Stomach (tissue), 4 donors: ENCODE results near the gene AGBL4.

Source experiments
- EP300 ChIP-seq: sonication (generic); formaldehyde crosslinking; IDR thresholded peaks from one replicate; pipeline ENCODE4 v1.6.1; 2017; ENCODE audit warnings: antibody characterized with exemption
- POLR2A ChIP-seq, 4 donors: fragments of 450-650 bp; IDR thresholded peaks; one replicate each; pipeline ENCODE4 v1.6.1; 2016; ENCODE audit warnings: antibody characterized with exemption in 4 of 4, control low read depth in 2 of 4, mild to moderate bottlenecking in 1 of 4, moderate library complexity in 1 of 4
- POLR2AphosphoS5 ChIP-seq, 3 donors: sonication (generic); formaldehyde crosslinking; IDR thresholded peaks; one replicate each; pipeline ENCODE4 v1.6.1; 2016; ENCODE audit warnings: antibody characterized with exemption in 3 of 3
- TF ChIP-seq, protein P1 (sequence below), 7 experiments: fragments of 450-650 bp in 4 of 7; fragments of 200-600 bp in 3 of 7; sonication (generic) in 3 of 7; IDR thresholded peaks; one replicate each; pipeline ENCODE4 v1.5.1; 2016 to 2019; ENCODE audit warnings: antibody characterized with exemption in 7 of 7, control low read depth in 2 of 7, mild to moderate bottlenecking in 1 of 7

DNA sequence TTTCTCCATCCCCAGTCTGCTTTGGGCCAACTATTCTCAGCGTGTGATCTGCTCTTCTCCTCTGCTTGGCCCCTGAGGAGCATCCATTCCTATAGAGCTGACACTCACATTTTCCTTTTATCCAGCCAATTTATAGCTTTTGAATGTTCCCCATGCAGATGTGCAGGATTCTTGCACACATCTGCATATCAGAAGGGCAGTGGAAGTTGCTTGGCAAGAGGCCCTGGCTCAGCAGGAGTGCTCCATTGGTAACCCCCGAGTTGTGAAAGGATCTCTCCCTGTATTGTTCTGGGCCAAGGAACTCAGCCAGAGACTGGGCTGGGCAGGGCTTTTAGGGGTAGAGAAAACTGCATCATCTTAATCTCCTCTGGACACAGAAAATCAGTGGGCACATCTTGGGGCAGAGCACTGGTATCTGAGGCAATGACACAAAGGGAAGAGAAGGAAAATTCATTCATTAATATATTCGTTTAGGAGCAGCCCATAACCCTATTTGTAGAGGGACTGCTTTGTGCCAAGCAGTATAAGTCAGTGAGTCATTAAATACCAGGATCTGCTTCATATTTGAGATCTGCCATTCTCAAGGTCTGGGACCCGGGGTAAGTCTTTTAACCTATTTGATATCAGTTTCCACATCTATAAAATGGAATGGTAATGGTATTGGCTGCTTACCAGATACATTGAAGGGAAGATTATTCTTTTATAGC is 1216.0 kb downstream of the AGBL4 start:
- no peak for TF ChIP-seq POLR2A (IDR thresholded peaks at IDR 0.05)
- TF ChIP-seq, protein P1, sequence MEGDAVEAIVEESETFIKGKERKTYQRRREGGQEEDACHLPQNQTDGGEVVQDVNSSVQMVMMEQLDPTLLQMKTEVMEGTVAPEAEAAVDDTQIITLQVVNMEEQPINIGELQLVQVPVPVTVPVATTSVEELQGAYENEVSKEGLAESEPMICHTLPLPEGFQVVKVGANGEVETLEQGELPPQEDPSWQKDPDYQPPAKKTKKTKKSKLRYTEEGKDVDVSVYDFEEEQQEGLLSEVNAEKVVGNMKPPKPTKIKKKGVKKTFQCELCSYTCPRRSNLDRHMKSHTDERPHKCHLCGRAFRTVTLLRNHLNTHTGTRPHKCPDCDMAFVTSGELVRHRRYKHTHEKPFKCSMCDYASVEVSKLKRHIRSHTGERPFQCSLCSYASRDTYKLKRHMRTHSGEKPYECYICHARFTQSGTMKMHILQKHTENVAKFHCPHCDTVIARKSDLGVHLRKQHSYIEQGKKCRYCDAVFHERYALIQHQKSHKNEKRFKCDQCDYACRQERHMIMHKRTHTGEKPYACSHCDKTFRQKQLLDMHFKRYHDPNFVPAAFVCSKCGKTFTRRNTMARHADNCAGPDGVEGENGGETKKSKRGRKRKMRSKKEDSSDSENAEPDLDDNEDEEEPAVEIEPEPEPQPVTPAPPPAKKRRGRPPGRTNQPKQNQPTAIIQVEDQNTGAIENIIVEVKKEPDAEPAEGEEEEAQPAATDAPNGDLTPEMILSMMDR (IDR thresholded peaks at IDR 0.05), result no peak
- TF ChIP-seq POLR2AphosphoS5 (IDR thresholded peaks at IDR 0.05), result no peak
- no peak for TF ChIP-seq EP300
